GM18861 (cell line): ENCODE data around the gene YEATS2.
"Not testable (repeated sequence)": the region's sequence is repeated elsewhere in the genome, so short reads cannot be mapped to it uniquely, and the experiment has no call there.

Experiments used
- ATAC-seq: cut with Tn5 transposase; IDR thresholded peaks from one replicate; pipeline ENCODE4 v1.9.1; 2021; ENCODE audit not compliant: unreplicated experiment

YEATS2 gene

GRCh38 chr3:183775781-183776180 is 78.2 kb downstream of the YEATS2 start:
- no peak for ATAC-seq

- ATAC-seq = not testable (repeated sequence)
These were observed 78.9 kb downstream of the YEATS2 start for GRCh38 chr3:183776451-183776850.

DNA sequence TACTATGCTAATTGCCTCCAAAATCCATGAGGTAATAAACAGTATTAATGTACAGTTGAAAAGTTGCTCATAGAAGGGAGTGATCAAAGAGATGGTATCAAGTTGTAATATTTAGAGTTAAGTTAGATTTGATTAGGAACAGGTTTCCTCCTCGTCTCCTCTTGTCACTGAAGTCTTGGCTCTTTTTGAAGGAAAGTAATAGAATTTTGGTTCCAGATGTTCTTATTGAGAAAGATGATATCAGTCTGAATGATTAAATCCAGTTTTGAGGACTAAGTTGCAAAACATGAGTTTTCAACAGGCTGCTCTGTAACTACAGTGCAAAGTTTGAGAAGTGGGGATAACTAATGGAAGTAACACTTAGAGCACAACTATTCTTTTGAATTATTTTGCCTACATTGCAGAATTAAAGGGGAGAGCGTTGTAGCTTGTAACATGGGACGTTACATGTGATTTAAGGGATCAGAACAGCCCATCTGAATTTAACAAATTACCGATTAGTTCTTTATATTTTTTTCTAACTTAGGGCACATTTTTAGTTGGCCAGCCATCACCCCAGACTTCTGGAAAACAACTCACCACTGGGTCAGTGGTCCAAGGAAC is 79.5 kb downstream of the YEATS2 start:
- ATAC-seq = no peak

- ATAC-seq = no peak
These were observed 82.4 kb downstream of the YEATS2 start for GRCh38 chr3:183779896-183780465.

- ATAC-seq = no peak
These were observed 83.6 kb downstream of the YEATS2 start for GRCh38 chr3:183781246-183781645.

DNA sequence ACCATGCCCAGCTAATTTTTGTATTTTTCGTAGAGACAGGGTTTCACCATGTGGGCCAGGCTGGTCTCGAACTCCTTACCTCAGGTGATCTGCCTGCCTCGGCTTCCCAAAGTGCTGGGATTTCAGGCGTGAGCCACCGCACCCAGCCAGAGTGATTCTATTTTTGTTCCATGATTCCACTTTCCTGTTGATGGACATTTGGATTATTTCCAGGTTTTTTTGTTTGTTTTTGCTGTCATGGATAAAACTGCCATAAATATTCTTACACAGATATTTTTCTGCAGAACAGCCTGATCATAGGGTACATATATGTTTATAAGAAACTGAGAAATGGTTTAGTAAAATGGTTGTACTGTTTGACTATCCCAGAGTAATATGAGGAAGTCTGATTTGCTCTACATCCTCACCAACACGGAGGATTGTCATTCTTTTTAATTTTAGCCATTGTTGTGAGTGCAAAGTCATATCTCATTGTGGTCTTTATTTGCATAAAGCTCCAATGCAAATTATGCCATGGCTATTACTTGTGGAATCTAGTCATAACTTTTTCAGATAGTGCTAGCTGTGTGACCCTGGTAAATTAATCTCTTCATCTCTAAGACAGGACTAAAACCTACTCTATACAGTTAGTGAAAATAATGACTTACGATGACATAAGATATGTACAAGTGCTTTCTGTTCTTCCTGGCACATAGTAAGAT is 85.1 kb downstream of the YEATS2 start:
- no peak for ATAC-seq

DNA sequence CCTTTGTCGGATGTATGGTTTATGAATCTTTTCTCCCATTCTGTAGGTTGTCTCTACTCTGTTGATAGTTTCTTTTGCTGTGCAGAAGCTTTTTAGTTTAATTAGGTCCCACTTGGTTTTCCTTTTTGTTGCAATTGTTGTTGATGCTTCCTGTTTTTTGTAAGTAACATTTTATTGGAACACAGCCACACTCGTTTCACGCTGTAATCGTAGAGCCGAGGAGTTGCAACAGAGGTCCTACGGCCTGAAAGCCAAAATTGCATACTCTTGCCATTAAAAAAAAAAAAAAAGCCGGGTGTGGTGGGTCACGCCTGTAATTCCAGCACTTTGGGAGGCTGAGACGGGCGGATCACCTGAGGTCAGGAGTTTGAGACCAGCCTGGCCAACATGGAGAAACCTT is 86.9 kb downstream of the YEATS2 start:
- not testable (repeated sequence) for ATAC-seq

DNA sequence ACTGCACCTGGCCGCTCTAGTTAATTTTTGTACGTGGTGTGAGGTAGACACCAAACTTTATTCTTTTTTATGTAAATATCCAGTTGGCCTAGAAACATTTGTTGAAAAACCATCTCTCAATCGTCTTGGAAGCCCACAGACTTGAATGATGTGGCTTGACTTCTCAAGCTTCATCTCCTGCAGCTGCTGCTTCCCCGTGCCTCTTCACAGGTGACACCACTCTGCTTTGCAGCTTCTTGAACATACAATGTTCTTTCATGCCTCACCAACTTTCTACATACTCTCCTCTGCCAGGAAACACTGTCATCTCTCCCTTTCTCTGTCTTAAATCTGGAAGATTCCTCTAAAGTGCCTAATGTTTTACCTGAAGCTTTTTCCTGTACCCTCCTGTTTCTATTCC is 92.2 kb downstream of the YEATS2 start:
- ATAC-seq = no peak

DNA sequence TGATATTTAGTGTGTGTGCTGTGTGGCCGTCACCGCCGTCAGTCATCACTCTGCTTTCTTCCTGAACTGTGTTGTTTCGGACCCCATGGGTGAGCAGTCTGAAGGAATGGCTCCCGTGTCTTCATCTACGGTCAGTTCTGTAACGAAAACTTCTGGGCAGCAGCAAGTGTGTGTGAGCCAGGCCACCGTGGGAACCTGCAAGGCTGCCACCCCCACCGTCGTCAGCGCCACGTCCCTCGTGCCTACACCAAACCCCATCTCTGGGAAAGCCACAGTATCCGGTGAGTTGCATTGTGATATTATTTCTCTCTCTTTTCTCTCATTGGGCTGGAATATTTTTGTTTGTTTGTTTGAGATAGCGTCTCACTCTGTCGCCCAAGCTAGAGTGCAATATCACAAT is 93.1 kb downstream of the YEATS2 start:
- ATAC-seq = no peak

DNA sequence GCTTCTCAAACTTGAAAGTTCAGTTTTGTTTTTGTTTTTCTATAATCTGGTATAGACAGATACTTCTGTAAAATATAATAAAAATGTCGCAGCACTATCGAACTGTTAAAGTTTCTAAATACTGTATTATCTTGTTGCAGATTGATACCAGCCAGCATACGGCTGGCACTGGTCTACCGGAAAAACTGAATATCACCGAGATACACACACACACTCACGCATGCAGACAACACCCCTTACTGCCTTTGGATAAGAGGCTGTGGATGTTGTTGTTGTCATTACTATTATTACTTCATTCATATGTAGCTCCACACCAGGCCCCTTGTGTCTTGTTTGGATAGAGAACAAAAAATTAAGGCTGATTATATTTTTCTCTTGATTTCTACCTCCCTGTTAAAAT is 95.4 kb downstream of the YEATS2 start:
- no peak for ATAC-seq

DNA sequence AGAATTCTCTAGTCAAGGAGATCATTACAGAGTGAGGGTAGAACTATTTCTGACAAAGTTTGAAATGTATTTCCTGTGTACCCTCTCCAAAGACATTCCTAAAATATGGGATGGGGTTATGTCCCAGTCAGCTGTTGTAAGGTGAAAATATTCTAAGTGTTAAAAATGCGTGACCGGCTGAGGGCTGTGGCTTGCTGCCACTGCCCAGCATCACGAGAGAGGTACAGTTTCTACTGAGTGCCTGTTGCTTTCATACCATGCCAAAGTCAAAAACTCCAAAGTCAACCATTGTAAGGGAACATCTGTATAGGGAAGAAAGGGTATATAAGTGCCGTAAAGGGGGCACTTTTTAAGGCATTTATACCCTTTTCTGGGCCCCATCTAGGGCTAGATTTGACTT is 96.9 kb downstream of the YEATS2 start:
- no peak for ATAC-seq

DNA sequence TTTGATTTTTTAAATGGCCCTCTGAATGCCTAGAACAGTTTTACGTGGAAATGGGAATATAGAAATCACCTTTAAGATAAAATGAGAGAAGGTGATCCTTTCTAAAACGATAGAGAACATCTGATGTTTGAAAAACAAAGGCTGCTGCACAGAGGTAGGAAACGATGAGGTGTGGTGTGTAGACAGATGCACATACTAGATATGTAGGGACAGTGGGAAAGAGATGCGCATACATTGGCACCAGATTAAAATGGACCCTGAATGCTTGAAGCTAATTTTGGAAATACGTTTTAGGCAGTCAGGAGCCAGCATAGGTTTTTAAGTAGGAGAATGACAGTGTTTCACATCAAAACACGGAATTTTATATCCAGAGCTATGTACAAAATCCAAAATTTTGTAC is 98.8 kb downstream of the YEATS2 start:
- ATAC-seq = no peak

DNA sequence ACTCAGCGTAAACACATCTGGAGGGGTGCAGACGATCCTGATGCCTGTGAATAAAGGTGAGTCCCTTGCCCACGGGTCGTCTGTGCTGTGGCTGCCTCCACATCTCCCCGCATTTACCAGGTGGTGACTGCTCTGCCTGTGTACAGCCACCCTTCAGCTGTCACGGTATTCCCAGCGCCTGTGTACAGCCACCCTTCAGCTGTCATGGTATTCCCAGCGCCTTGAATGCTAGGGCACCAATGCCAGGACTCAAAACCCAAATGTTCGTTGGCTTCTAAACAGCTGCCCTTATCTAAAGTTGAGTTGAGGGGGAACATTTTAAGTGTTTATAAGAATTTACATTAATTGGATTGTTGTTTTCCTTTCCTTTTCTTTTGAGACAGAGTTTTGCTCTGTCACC is 100.4 kb downstream of the YEATS2 start:
- ATAC-seq = no peak

- no peak for ATAC-seq
These were observed 101.9 kb downstream of the YEATS2 start for GRCh38 chr3:183799461-183799860.

DNA sequence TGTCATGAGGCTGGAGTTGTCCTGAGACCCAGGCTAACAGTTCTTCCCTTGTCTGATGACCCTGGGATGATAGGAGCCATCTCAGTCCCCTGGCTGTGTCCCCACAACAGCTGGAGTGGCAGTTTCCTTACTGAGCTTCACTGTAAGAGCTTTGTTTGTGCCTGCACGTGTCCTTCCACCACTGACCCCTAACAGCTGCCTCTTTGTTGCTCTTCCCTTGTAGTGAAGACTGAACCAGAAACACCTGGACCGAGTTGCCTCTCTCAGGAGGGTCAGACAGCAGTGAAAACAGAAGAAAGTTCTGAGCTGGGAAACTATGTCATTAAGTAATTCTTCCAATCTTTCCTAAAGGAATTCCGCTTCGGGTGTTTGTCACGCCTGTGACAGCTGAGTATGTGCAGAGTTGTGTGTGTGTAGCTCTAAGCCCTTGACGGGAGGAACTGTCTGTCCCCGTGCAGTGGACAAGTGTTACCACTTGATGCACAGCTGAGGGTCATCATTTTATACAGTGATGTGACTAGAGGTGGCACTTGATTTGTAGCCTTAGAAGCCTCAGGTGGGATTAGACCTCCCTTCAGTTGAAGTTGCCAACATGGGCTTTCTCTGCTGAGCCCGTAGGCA is 102.8 kb downstream of the YEATS2 start:
- ATAC-seq = no peak

DNA sequence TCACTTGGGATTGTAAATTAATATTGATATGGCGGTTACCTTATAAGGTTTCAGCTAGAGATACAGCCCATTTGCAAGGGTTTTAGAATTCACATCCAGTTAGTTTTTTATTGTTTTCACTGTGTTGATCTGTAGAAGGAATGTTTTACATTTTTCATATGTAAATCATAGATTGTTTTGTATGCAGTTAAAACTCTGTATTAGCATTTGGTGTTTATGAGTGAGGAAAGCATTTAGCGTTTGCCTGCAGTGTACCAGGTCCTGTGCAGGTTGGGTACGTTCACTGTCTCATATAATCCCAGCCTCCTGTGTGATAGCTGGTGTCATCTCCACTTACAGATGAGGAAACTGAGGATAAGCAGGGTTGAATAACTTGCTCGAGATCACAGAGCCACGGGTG is 104.0 kb downstream of the YEATS2 start:
- no peak for ATAC-seq

GRCh38 chr3:183802989-183803388 is 105.4 kb downstream of the YEATS2 start:
- ATAC-seq = no peak

GRCh38 chr3:183807209-183807728 is 109.7 kb downstream of the YEATS2 start:
- no peak for ATAC-seq

GRCh38 chr3:183807881-183808280 is 110.3 kb downstream of the YEATS2 start:
- no peak for ATAC-seq

GRCh38 chr3:183808355-183808754 is 110.8 kb downstream of the YEATS2 start:
- ATAC-seq = no peak

- ATAC-seq = no peak
These were observed 111.7 kb downstream of the YEATS2 start for GRCh38 chr3:183809270-183809669.
